ENCODE data around the gene ENTREP3.
"Not testable (repeated sequence)": the region's sequence is repeated elsewhere in the genome, so short reads cannot be mapped to it uniquely, and the experiment has no call there.

Gene ENTREP3

GRCh38 chr1:155256058-155256852 is 972 bp upstream of the ENTREP3 start:
- Histone ChIP-seq H3K4me1 (ENCODE audit: control insufficient read depth, insufficient read depth, low read length) (peaks cover 26% of the 10 kb centered on the region), H3K4me3 (ENCODE audit: low read length) (peak overlapping the region; percentile 75), H3K9me3 (ENCODE audit: control insufficient read depth, low read length) (no peaks in the 10 kb centered on the region), H3K9ac (ENCODE audit: low read length) (peak overlapping the region; percentile 88), H3K36me3 (ENCODE audit: control insufficient read depth, insufficient read depth, low read length) (peaks cover 5% of the 10 kb centered on the region), H3K27me3 (ENCODE audit: control insufficient read depth, insufficient read depth, low read length) (no peaks in the 10 kb centered on the region)

- H3K36me3 ChIP-seq (ENCODE audit: control insufficient read depth, insufficient read depth, low read length): peaks cover 5% of the 10 kb centered on the region
- H3K9ac ChIP-seq (ENCODE audit: low read length): peak overlapping the region; percentile 88
- H3K9me3 ChIP-seq (ENCODE audit: control insufficient read depth, low read length): no peaks in the 10 kb centered on the region
- peak overlapping the region; percentile 75 for H3K4me3 ChIP-seq (ENCODE audit: low read length)
- peaks cover 29% of the 10 kb centered on the region for H3K4me1 ChIP-seq (ENCODE audit: control insufficient read depth, insufficient read depth, low read length)
- H3K27me3 ChIP-seq (ENCODE audit: control insufficient read depth, insufficient read depth, low read length): no peaks in the 10 kb centered on the region
These were observed 505 bp downstream of the ENTREP3 start for GRCh38 chr1:155254714-155255242.

GRCh38 chr1:155254228-155254713 is 1.0 kb downstream of the ENTREP3 start:
- H3K27me3 ChIP-seq (ENCODE audit: control insufficient read depth, insufficient read depth, low read length): no peaks in the 10 kb centered on the region
- H3K4me3 ChIP-seq (ENCODE audit: low read length): peak overlapping the region; percentile 75
- peaks cover 5% of the 10 kb centered on the region for H3K36me3 ChIP-seq (ENCODE audit: control insufficient read depth, insufficient read depth, low read length)
- H3K9me3 ChIP-seq (ENCODE audit: control insufficient read depth, low read length): no peaks in the 10 kb centered on the region
- peaks cover 29% of the 10 kb centered on the region for H3K4me1 ChIP-seq (ENCODE audit: control insufficient read depth, insufficient read depth, low read length)
- peak overlapping the region; percentile 88 for H3K9ac ChIP-seq (ENCODE audit: low read length)

- Histone ChIP-seq H3K9me3 (ENCODE audit: control insufficient read depth, low read length) (no peaks in the 10 kb centered on the region), H3K4me1 (ENCODE audit: control insufficient read depth, insufficient read depth, low read length) (peaks cover 29% of the 10 kb centered on the region), H3K9ac (ENCODE audit: low read length) (peak overlapping the region; percentile 88), H3K27me3 (ENCODE audit: control insufficient read depth, insufficient read depth, low read length) (no peaks in the 10 kb centered on the region), H3K4me3 (ENCODE audit: low read length) (peak overlapping the region; percentile 75), H3K36me3 (ENCODE audit: control insufficient read depth, insufficient read depth, low read length) (peaks cover 5% of the 10 kb centered on the region)
These were observed 1.5 kb downstream of the ENTREP3 start for GRCh38 chr1:155253797-155254196.

GRCh38 chr1:155253208-155253607 is 2.1 kb downstream of the ENTREP3 start:
- peaks cover 5% of the 10 kb centered on the region for H3K36me3 ChIP-seq (ENCODE audit: control insufficient read depth, insufficient read depth, low read length)
- H3K27me3 ChIP-seq (ENCODE audit: control insufficient read depth, insufficient read depth, low read length): no peaks in the 10 kb centered on the region
- H3K4me1 ChIP-seq (ENCODE audit: control insufficient read depth, insufficient read depth, low read length): peaks cover 29% of the 10 kb centered on the region
- H3K9ac ChIP-seq (ENCODE audit: low read length): no peak overlapping the region
- H3K4me3 ChIP-seq (ENCODE audit: low read length): no peak overlapping the region
- no peaks in the 10 kb centered on the region for H3K9me3 ChIP-seq (ENCODE audit: control insufficient read depth, low read length)

- Histone ChIP-seq H3K9ac (ENCODE audit: low read length) (no peak overlapping the region), H3K36me3 (ENCODE audit: control insufficient read depth, insufficient read depth, low read length) (no peaks in the 10 kb centered on the region), H3K4me3 (ENCODE audit: low read length) (no peak overlapping the region), H3K4me1 (ENCODE audit: control insufficient read depth, insufficient read depth, low read length) (peaks cover 29% of the 10 kb centered on the region), H3K9me3 (ENCODE audit: control insufficient read depth, low read length) (no peaks in the 10 kb centered on the region), H3K27me3 (ENCODE audit: control insufficient read depth, insufficient read depth, low read length) (no peaks in the 10 kb centered on the region)
These were observed 3.7 kb downstream of the ENTREP3 start for GRCh38 chr1:155251566-155251965.

GRCh38 chr1:155250633-155251449 is 4.4 kb downstream of the ENTREP3 start:
- Histone ChIP-seq H3K9ac (ENCODE audit: low read length) (peak overlapping the region; percentile 56), H3K36me3 (ENCODE audit: control insufficient read depth, insufficient read depth, low read length) (no peaks in the 10 kb centered on the region), H3K4me3 (ENCODE audit: low read length) (no peak overlapping the region), H3K9me3 (ENCODE audit: control insufficient read depth, low read length) (no peaks in the 10 kb centered on the region), H3K4me1 (ENCODE audit: control insufficient read depth, insufficient read depth, low read length) (peaks cover 25% of the 10 kb centered on the region), H3K27me3 (ENCODE audit: control insufficient read depth, insufficient read depth, low read length) (no peaks in the 10 kb centered on the region)

GRCh38 chr1:155250246-155250632 is 5.0 kb downstream of the ENTREP3 start:
- H3K4me3 ChIP-seq (ENCODE audit: low read length): no peak overlapping the region
- H3K27me3 ChIP-seq (ENCODE audit: control insufficient read depth, insufficient read depth, low read length): no peaks in the 10 kb centered on the region
- H3K9ac ChIP-seq (ENCODE audit: low read length): peak overlapping the region; percentile 56
- H3K9me3 ChIP-seq (ENCODE audit: control insufficient read depth, low read length): no peaks in the 10 kb centered on the region
- no peaks in the 10 kb centered on the region for H3K36me3 ChIP-seq (ENCODE audit: control insufficient read depth, insufficient read depth, low read length)
- H3K4me1 ChIP-seq (ENCODE audit: control insufficient read depth, insufficient read depth, low read length): peaks cover 21% of the 10 kb centered on the region

DNA sequence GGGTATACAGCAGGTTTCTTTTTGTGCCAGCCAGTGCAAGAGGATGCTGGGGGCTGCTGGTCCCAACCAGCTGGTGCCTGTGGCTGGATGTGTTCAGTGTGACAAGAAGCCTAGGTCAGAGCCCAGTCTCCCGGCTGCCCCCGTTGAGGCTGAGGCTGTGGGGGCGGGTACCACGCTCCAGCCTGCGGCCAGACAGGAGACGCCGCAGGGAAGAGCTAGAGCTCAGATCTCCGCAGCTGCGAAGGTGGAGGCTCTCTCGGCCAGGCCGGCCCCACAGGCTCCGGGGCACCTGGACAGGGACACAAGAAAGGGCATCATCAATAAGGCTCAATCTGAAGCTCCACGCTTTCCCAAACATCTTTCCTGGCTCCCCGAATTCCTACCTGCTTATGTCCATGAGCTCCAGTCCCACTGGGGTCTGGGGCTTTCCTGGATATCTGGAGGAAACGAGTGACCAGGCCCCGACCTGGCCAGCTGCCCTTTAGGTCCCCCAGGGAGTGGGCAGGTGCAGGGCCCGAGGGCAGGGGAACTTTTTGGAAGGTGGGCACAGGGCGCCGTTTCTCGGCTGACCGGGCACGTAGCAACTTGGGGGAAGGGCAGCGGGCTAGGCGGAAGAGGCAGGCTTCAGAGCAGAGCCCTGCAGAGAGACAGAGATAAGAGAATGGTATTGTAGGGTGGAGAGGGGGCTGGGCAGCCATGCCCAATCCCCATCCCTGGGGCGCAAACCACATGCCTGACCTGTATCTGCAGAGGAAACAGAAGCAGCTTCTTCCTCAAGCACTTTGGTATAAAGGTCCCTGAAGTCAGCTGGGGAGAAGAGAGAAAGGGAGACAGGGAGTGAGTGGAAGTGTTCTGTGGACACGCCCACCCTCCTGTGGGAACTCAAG is 7.4 kb downstream of the ENTREP3 start:
- Histone ChIP-seq H3K4me3 (ENCODE audit: low read length) (no peak overlapping the region), H3K36me3 (ENCODE audit: control insufficient read depth, insufficient read depth, low read length) (no peaks in the 10 kb centered on the region), H3K9ac (ENCODE audit: low read length) (no peak overlapping the region), H3K9me3 (ENCODE audit: control insufficient read depth, low read length) (no peaks in the 10 kb centered on the region), H3K4me1 (ENCODE audit: control insufficient read depth, insufficient read depth, low read length) (peaks cover 20% of the 10 kb centered on the region), H3K27me3 (ENCODE audit: control insufficient read depth, insufficient read depth, low read length) (no peaks in the 10 kb centered on the region)

GRCh38 chr1:155246796-155247195 is 8.5 kb downstream of the ENTREP3 start:
- H3K9me3 ChIP-seq (ENCODE audit: control insufficient read depth, low read length); H3K36me3 ChIP-seq (ENCODE audit: control insufficient read depth, insufficient read depth, low read length): not testable (repeated sequence)

DNA sequence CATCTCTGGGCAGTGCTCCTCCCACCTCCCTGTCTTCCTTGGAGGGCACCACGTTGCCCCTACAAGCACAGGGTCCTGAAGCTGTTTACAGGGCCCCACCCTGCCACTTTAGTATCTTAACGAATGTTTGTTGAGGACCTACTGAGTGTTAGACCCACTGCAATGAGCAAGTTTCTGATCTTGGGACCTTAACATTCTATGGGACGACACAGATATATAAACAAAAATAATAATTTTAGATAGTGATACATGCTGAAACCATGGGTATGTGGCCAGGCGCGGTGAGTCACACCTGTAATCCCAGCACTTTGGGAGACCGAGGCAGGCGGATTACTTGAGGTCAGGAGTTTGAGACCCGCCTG is 10.1 kb downstream of the ENTREP3 start:
- Histone ChIP-seq H3K9ac (ENCODE audit: low read length) (peak overlapping the region; percentile 79), H3K27me3 (ENCODE audit: control insufficient read depth, insufficient read depth, low read length) (no peaks in the 10 kb centered on the region), H3K4me1 (ENCODE audit: control insufficient read depth, insufficient read depth, low read length) (peaks cover 33% of the 10 kb centered on the region), H3K4me3 (ENCODE audit: low read length) (peak overlapping the region; percentile 93), H3K9me3 (ENCODE audit: control insufficient read depth, low read length) (no peaks in the 10 kb centered on the region), H3K36me3 (ENCODE audit: control insufficient read depth, insufficient read depth, low read length) (no peaks in the 10 kb centered on the region)

More at GRCh38 chr1:155246796-155247195, 8.5 kb downstream of the ENTREP3 start:
- peaks cover 26% of the 10 kb centered on the region for H3K4me1 ChIP-seq (ENCODE audit: control insufficient read depth, insufficient read depth, low read length)
- not testable (repeated sequence) for H3K4me3 ChIP-seq (ENCODE audit: low read length); H3K9ac ChIP-seq (ENCODE audit: low read length); H3K27me3 ChIP-seq (ENCODE audit: control insufficient read depth, insufficient read depth, low read length)

Data from mucosa of stomach (tissue), 1 donor.